Measurements from ENCODE around the gene GALNT10. TPM values are rescaled to one million over a fixed set of nuclear protein-coding genes. Genes with fewer than 3 reads are reported as not detected.

GALNT10 gene
- total RNA-seq, 1 experiment from 2014 or later = 27.8 TPM

DNA sequence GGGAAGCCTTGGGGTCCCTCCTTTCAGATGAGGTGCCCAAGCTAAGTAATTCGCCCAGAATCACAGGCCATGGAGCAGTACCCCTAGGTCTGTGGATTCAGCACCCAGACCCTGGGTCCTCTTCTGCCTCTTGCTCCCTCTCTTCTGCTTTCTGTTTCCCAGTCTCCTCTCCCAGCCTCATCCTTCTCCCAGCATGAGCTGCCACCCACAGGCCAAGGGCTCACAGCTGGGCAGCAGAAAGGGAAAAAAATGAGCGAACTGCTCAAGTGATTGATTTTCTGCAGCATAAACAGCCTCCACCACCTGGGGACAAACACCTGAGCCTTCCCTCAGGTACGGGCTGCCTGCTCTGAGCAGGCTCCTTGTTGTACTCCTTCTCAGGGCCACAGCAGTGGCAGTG lies 141.4 kb downstream of the GALNT10 start:
- H2AFZ ChIP-seq (ENCODE audit: low read depth, low read length, poor library complexity, severe bottlenecking) = no peak overlapping the region
- H3K4me2 ChIP-seq (ENCODE audit: low read length) = no peak overlapping the region
- H3K9ac ChIP-seq (ENCODE audit: low read length) = no peak overlapping the region
- H3K79me2 ChIP-seq (ENCODE audit: insufficient read depth, low read length) = no peaks in the 10 kb centered on the region
- H3K9me2 ChIP-seq (ENCODE audit: insufficient read depth) = no peaks in the 10 kb centered on the region
- CTCF ChIA-PET = no interaction called here
- no peaks in the 10 kb centered on the region for H4K20me1 ChIP-seq (ENCODE audit: insufficient read depth)
- DNase-seq (ENCODE audit: low read depth, low spot score) (no peak), ATAC-seq (no peak)
- H3K27ac ChIP-seq (ENCODE audit: low read depth, low read length) = no peak overlapping the region
- no TSS peak for BruUV-seq (replicated peaks)
- no peaks in the 10 kb centered on the region for H3K36me3 ChIP-seq (ENCODE audit: control insufficient read depth in 1 of 2, insufficient read depth in 2 of 2, low read length in 2 of 2)
- intact Hi-C loops (cut with micrococcal nuclease) = no loop called here
- no peaks in the 10 kb centered on the region for H3K4me1 ChIP-seq (ENCODE audit: control insufficient read depth in 1 of 2, insufficient read depth in 2 of 2, low read length in 2 of 2)
- H3K27me3 ChIP-seq (ENCODE audit: insufficient read depth, low read length) = no peaks in the 10 kb centered on the region
- TF ChIP-seq RAD21 (IDR thresholded peaks at IDR 0.05; ENCODE audit: low read depth) = peak; percentile 7; the same call in 1 of the 2 replicates
- TF ChIP-seq FOSL1 (IDR thresholded peaks at IDR 0.05; ENCODE audit: low read depth) = no peak
- no peak overlapping the region for H3K4me3 ChIP-seq (replicated peaks in 1 of 2; ENCODE audit: low read depth in 1 of 2, low read length in 2 of 2)
- RAD21 ChIA-PET (ENCODE audit: low non-redundant PET in 1 of 2, low total read pairs in 2 of 2, uncharacterized antibody in 2 of 2, unreplicated experiment in 2 of 2) = no interaction called here
- no peaks in the 10 kb centered on the region for H3K9me3 ChIP-seq (ENCODE audit: control insufficient read depth in 1 of 2, insufficient read depth in 1 of 2, low read depth in 1 of 2, low read length in 2 of 2)
- POLR2A ChIA-PET = no interaction called here

- ChIA-PET POLR2A (no interaction called here), CTCF (no interaction called here), RAD21 (ENCODE audit: low non-redundant PET in 1 of 2, low total read pairs in 2 of 2, uncharacterized antibody in 2 of 2, unreplicated experiment in 2 of 2) (no interaction called here)
- DNase-seq (ENCODE audit: low read depth, low spot score) (no peak), ATAC-seq (no peak)
- no TSS peak for BruUV-seq (replicated peaks)
- Histone ChIP-seq H4K20me1 (ENCODE audit: insufficient read depth) (no peaks in the 10 kb centered on the region), H3K9me2 (ENCODE audit: insufficient read depth) (no peaks in the 10 kb centered on the region), H3K9me3 (ENCODE audit: control insufficient read depth in 1 of 2, insufficient read depth in 1 of 2, low read depth in 1 of 2, low read length in 2 of 2) (no peaks in the 10 kb centered on the region), H3K4me2 (ENCODE audit: low read length) (no peak overlapping the region), H3K36me3 (ENCODE audit: control insufficient read depth in 1 of 2, insufficient read depth in 2 of 2, low read length in 2 of 2) (no peaks in the 10 kb centered on the region), H3K4me3 (replicated peaks in 1 of 2; ENCODE audit: low read depth in 1 of 2, low read length in 2 of 2) (no peak overlapping the region), H3K9ac (ENCODE audit: low read length) (no peak overlapping the region), H3K4me1 (ENCODE audit: control insufficient read depth in 1 of 2, insufficient read depth in 2 of 2, low read length in 2 of 2) (no peaks in the 10 kb centered on the region), H2AFZ (ENCODE audit: low read depth, low read length, poor library complexity, severe bottlenecking) (no peak overlapping the region), H3K27me3 (ENCODE audit: insufficient read depth, low read length) (no peaks in the 10 kb centered on the region), H3K27ac (ENCODE audit: low read depth, low read length) (no peak overlapping the region), H3K79me2 (ENCODE audit: insufficient read depth, low read length) (no peaks in the 10 kb centered on the region)
- intact Hi-C loops (cut with micrococcal nuclease) = no loop called here
- TF ChIP-seq EGR1 (IDR thresholded peaks at IDR 0.05; ENCODE audit: low read depth) (no peak), FOSL1 (IDR thresholded peaks at IDR 0.05; ENCODE audit: low read depth) (no peak), SP1 (IDR thresholded peaks at IDR 0.05; ENCODE audit: low read depth) (no peak), ZNF274 (IDR thresholded peaks at IDR 0.05; ENCODE audit: low read depth, low read length) (no peak)
These were observed 141.9 kb downstream of the GALNT10 start for GRCh38 chr5:154332451-154332850.

Measured in HCT116 (cell line).